HG03139 (cell line): ENCODE data around the gene CFAP46.
"Not testable (repeated sequence)": the region's sequence is repeated elsewhere in the genome, so short reads cannot be mapped to it uniquely, and the experiment has no call there.

Experiments used
- ATAC-seq: cut with Tn5 transposase; IDR thresholded peaks from one replicate; pipeline ENCODE4 v1.9.1; 2021; ENCODE audit not compliant: unreplicated experiment

CFAP46 gene

DNA sequence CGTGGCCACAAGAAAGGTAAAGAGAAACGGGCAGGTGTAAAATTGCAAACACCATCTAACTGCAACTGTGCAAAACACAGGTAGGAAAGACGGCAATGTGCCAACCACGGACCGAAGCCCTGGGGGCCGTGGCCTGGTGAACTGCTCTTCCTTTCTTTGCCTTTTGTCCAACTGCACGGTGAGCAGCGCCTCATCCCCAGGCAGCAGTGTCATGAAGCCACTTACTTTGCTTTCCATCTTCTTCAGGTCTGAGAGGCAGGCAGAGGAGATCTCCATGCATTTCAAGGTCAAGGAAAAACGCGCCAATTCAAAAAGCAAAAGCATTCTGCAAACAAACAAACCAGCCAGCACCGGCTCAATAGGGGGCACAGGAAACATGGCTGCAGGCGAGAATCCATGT lies 12.9 kb downstream of the CFAP46 start:
- ATAC-seq = no peak

DNA sequence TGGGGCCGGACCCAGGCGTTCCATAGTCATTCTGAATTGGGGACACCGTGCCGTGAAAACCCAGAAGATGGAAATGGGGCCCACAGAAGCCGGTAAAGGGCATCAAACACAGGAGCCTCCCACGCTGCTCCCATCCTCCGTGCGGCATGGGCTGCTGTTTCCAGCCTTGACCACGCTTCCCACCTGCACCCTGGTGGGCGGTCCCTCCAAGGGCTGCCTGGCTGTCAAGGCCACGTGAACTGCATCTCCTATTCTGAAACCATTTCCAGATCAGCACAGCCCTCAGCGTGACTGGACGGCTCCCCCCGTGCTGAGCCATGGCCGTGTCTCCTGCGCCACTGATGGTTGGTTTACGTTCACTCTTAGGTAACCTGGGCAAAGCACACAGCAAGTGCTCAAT lies 14.1 kb downstream of the CFAP46 start:
- no peak for ATAC-seq

DNA sequence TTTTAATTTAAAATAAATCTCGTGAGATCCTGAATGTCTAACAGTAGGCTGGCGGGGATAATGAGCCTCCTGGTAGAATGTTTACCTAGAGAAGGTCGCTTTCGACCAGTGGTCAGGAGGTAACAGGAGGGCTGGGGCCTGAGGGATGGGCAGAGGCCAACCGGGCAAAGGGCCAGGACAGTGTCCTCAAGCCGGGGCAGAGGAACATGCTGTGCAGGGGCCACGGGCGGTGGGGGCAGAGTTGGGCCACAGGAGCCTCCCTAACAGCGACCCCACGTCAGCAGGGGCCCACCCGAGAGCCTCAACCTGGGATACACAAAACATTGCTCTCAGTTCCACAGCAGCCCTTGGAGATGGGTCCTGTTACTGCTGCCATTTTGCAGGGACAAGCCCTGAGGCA lies 14.5 kb downstream of the CFAP46 start:
- ATAC-seq = no peak

DNA sequence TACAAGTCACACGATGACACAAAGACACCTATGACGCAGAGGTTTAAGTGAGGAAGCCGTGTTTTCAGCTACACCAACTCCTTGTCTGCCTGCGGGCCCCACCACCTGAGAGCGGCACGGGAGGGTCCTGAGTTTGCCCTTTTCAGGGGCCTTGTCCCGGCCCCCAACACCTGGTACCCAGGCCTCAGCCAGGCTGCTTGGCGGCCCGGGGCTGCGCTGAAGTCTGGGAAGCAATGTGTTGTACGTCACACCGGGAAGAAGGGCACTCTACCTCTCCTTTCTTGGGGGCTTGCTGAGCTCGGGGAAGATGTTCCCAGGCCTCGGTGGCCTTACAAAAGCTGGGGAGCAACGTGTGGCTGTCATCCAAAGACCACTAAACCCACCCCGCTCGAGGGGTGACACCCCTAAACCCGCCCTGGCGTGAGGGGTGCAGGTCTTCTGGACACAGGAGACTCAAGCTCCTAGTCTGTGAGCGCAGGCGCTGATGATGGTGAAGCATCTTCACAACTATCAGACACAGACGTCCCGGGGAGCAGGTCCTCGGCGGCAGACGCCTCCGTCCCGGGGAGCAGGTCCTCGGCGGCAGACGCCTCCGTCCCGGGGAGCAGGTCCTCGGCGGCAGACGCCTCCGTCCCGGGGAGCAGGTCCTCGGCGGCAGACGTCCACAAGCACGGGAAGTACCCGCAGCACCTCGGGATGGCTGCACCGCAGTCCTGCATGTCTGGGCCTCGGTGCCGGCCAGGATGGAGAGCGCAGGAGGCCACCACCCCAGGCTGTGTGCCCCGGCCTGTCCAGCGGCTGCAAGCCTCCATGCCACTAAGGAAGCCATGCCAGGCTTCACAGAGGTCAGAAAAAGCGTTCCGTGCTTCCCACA lies 15.4 kb downstream of the CFAP46 start:
- no peak for ATAC-seq

DNA sequence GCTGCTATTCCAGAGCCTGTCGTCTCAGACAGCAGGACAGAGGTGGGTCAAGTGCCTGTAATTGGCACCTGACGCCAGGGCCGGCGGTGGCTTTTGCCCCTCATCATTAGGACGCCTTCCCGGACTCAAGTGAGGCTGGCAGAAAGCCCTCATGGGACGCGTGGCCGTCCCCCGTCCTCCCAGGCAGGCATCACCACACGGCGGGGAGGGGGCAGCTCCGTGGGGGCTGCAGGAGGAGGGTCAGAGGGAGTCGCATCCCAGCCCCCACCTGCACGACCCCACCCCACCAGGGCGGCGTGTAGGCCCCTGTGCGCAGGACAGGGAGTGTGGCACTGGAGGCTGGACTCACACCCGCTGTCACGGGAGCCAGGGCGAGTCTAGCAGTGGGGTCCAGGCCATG lies 16.3 kb downstream of the CFAP46 start:
- no peak for ATAC-seq

DNA sequence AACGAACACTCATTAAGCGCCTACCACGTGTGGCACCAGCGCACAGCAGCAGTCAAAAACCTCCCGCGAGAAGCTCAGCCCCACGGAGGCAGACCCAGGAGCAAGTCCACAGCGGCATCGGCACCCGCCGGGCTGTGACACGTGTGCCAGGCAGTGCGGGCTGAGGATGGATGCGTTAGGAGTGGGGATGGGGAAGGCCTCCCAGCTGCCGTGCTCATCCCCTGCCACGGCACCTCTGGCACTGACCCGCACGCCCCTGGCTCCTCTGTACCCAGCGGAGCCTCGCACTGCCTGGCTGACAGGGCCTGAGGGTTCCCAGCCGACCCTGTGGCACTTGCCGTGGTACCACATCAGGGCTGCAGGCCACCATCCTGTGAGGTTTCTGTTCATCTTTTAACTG lies 16.8 kb downstream of the CFAP46 start:
- ATAC-seq = no peak

DNA sequence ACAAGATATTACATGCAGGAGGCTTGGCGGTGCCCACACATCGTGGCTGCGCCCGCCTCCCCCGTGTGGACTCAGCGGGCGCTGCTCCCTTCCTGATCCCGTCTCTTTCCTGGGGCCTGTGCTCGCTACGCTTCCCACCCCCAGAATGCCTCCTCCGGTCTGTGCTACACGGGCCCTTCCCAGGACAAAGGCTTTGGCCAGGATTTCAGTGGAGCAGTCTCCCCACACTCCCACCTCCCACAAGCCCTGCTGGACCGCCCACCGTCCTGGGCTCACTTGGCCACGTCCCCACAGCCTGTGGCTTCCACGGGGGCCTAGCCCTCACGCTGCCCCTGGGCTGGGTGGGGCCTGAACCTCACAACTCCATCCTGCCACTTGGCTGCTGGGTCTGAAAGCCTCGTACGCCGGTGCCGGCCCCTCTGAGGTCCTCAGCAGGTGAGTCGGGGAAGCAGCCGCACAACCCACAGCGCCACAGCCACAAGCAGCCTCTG lies 17.3 kb downstream of the CFAP46 start:
- ATAC-seq = no peak

DNA sequence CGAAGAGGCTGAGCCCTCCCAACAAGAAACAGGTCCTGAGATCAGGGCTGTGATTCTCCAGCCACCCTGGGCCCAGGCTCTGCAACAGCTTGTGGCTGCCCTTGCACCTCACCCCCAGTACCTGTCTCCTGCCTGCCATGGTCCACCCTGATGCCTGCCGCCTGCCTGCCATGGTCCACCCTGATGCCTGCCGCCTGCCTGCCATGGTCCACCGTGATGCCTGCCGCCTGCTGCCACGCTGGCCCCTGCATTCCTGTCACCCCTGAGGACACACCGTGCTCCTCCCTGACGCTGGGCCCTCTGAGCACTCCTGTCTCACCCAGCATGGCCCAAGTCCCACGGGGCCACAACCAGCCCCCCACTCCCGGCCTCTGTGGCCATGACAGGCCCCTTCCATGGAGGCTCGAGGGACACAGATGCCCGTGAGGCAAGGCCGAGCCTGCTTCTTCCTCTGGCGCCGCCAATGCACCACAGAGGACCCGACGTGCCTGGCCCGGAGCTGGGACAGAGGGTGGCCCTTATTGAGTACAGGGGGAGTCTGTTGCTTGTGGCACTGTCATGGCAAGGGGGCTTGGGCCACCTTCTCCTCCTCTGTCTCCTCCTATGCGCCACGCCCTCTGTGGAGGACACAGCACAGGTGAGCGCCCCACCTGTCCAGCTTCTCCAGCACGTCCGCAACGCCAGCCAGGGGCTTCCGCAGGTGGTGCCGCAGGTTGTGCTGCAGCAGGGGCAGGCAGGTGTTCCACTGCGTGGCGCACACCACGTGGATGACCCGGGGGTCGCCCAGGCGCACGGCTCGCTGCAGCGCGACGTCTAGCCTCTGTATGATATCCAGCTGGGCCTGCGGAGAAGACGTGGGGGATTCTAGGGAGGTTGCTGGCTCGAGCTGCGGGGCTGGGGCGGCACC lies 18.1 kb downstream of the CFAP46 start:
- no peak for ATAC-seq

DNA sequence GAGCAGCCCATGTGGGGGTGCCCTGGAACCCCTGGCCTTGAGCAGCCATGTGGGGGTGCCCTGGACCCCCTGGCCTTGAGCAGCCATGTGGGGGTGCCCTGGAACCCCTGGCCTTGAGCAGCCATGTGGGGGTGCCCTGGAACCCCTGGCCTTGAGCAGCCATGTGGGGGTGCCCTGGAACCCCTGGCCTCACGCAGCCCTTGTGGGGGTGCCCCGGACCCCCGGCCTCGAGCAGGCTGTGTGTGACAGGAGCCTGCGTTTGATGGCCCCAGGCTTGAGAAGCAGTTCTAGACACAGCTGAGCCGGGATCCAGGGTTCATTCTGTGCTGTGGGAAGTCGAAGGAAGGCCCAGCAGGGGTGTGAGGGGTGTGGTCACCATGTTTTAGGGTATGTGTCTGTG lies 19.0 kb downstream of the CFAP46 start:
- ATAC-seq = not testable (repeated sequence)

DNA sequence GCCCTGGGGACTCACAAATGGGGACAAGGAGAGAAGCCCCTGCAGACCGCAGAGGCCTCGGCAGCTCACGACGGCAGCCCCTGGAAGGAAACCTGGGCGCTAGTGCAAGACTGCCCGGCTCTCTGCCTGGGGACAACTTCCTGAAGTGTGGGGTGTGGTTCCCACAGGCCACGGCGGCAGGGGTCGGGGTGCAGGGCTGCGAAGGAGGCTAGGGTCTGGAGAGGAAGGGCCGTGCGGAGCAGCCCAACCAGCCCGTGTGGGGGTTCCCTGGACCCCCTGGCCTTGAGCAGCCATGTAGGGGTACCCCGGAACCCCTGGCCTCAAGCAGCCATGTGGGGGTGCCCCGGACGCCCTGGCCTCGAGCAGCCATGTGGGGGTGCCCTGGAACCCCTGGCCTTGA lies 19.5 kb downstream of the CFAP46 start:
- no peak for ATAC-seq

DNA sequence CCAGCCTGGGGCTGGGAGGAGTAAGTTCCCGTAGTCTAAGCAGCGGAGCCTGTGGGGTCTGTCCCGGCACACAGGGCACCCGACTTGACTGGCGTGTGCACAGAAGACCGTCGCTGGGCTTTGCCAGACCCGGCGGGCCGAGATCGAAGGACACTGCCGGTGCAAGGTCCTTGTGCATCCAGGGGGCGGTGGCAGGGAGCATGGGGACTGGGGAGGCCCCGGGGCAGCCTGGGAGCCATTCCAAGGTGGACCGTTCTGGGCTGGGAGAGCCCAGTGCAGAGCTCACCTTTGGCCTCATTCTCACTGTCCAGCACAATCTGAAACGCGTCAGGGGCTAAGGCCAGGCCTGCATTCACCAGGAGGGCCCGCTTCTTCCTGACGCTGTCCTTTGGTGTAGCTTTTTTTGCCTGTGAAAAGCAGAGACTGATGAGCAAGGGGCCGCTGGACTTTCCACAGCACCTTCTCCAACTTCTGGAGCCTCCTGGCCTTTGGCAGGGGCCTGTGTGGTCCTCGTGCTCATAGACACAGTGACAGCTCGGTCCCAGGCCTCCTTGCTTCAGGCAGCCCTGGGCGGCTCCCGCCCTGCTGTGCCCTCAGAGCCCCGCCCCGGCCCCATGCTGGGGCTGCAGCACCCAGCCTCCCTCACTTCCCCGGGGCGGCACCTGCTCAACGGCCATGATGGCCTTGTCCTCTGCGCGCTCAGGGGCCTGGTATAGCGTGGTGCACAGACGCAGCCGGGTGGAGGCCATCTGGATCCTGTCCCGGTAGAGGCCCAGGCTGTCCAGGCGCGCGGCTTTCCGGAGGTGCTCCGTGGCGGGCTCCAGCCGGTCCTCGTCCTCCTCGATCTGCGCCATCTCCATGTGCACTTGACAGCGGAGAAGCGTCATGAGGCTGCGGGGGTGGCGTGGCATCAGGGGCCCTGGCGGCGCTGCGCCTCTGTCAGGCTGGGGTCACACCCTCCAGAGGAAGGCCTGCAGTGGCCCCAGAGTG lies 20.3 kb downstream of the CFAP46 start:
- ATAC-seq = no peak

DNA sequence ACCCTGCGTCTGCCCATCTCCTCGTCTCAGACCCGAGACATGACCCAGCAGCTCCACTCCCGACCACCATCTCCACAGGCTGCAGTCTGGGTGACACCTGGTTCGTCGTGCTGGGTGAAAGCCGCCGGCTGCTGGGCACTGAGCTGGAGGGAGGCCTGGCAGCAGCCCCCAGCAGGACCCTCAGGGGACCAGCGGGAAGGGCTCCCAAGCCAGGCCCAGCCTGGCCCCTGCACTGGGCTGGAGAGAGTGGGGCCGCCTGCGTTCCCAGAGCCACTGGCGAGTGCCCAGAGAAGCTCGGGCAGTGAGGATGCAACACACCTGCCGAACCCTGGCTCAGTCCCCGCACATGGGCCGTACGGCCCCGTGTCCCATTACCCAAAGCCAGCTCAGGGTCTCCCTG lies 21.3 kb downstream of the CFAP46 start:
- ATAC-seq = no peak

DNA sequence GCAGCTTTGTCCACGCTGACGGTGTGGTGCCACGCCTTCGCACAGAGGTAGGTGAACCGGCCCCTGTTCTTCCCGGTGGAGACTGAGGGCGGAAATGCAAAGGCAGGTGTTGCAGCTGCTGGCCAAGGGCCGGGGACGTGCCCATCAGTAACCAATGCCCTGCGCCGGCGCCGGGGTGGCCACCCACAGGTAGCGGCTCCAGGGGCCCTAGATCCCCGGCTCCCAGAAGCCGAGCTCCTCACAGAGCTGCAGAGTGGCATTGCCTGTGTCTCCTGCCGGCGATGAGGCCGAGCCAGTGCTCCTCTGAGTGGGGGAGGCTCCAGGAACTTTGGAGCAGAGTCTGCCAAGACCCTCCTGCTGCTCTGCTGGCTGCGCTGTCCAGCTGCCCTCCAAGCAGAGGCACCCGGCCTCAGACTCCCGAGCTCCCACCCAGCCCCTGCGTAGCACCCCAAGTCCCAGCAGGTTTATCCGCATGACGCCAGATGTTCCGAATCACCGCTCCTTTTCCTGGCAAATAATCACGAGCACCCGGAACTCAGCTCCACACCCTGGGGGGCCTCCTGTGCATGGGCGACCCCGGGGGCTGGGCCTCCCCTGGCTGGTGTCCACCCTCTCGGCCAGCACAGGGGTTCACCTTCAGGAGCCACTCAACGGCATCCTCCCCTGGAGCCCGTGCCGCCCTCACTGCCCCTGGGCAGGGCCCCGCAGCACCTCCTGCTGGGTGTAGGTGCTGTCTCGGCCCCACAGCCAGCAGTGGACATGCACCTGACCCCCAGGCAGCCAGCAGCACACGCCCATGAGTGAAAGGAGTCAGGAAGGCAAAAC lies 22.1 kb downstream of the CFAP46 start:
- ATAC-seq = no peak

DNA sequence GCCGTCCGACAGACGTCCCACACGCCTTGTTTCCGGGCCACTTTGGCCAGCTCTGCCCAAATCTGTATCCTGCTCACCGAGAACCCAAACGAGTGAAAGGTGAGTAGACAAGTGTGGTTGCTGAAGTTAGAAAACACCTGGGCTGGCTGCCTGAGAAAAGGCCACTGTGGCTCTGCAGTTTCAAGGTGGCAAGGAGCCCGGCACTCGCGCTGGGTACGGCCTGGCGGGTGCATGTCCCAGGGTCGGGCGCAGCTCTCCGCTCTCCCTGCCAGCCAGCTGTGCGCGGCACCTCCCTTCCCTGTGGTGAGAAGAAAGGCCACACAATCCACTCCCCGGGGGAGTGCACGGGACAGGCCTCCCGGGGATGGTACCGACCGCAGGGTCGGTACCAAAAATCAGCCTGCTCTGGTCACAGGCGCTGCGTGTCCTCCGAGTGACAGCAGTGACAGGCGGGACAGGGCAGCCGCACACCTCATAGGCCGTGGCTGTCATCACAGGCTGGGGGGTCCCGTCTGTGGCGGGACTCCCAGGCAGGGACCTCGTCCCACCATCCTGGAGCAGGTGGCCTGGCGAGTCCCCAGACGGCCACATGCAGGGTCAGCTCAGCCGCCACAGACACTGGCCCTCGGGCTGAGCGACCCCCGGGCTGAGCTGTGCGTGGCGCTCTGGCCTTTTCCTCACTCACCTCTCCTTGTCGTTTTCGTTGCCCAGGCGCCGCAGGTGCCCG lies 22.8 kb downstream of the CFAP46 start:
- ATAC-seq = no peak

DNA sequence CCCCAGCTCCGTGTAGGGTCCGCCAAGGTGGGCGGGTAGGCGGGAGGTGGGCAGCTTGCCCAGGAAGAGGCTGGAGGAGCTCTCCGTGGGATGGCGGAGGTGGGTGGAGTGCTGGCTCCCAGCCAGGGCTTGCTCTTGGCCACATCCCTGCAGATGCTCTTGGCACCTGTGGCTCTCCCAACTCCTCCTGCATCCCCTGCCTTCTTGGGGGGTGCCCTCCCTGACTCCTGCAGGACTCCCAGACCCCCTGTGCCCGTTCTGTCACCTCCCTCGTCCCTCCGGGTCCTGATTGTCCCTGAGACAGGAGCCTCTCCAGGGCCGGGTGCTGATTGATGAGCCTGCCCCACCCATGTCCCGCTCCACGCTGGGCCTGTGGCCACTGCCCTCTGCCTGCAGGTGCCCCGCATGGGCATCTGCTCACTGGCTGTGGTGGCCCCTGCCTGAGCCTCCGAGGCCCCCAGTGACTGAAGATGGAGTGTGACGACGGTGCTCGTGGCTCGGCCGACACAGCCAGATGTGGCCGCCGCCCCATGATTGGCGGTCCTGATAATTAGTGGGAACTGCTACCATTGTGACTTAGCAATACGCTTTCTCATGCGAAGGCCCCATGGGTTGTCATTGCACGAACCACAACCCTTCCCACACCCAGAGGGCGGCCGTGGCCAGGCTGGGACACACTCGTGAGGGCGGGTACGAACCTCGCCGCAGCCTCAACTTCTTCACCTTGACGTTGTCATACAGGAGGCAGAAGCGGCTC lies 23.6 kb downstream of the CFAP46 start:
- no peak for ATAC-seq

DNA sequence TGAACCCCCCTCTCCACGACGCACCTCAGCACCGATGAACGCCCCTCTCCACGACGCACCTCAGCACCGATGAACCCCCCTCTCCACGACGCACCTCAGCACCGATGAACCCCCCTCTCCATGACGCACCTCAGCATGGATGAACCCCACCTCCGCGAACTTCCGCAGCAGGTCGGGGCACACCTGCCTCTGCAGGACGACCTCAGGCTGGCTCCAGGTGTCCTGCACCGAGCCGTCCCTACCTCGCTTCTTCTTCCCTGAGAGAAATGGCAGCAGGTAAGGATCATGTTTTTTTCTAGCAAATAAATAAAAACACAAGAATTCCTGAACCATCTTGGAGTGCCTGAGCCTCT lies 24.1 kb downstream of the CFAP46 start:
- no peak for ATAC-seq

DNA sequence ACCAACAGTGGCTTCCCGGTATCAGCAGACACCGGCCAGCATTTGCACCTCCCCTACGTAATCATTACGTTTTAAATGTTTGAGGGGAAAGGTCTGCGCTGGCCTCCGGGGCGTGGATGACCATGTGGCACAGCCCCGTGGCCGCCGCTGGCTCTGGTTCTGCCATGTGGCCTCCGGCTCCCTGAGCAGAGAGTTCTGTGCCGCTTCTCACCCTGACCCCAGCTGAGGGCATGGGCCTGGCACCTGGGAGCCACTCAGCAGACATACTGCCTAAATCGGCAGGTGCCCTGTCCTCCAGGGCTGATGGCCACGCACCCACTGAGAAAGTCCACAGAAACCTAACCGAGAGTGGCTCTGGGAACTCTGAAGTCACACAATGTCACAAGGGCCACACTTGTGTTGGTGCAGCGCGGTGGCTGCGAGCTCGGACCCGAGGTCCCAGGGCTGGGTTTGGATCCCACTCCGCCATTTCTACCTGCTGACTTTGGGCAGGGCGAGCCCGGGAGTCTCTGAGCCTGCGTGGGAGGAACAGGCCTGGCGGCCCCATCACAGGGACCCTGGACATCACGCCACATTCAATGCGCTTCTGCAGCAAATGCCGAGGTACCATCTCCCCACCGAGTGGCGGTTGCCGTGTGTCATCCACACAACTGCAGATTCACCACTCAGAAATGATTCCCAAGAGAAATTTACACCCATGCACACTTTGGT lies 25.3 kb downstream of the CFAP46 start:
- no peak for ATAC-seq

DNA sequence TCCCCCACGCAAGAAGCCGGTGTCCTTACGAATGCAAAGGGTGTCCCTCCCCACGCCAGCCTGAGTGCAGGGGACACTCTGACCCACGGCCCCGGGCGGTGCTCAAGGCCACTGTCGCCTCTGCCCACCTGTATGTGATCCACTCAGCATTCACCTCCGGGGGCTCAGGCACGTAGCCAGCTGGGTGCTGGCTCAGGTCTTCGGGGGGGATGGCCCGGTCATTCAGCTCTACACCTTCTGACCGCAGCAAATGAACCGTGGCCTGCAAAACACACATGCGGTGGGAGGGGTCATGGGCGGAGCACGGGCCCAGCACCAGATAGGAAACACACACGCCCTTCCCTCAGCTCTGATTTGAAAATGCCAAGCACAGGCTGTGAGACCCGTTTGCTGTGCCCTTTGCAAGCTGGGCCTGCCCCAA lies 25.9 kb downstream of the CFAP46 start:
- ATAC-seq = no peak
